Measurements from ENCODE around the gene PJA2. TPM values are rescaled to one million over a fixed set of nuclear protein-coding genes. Genes with fewer than 3 reads are reported as not detected.
A peak's percentile ranks its signal among the peaks of the same experiment; 100 is the strongest.

The PJA2 gene
- total RNA-seq, 5 donors from 2014 or later (not counting 1 experiment from before 2014, with no cell fraction given) = 61.7 to 68.4 (median 63.6) TPM

- Mint-ChIP-seq H3K36me3 (peaks cover 8% of the 10 kb centered on the region), H3K27ac (peak overlapping the region; percentile 99 to 100), H3K27me3 (no peaks in the 10 kb centered on the region), H3K4me1 (peaks cover 31 to 33% (median 32%) of the 10 kb centered on the region in 3 donors), H3K9me3 (peaks cover 8 to 15% (median 14%) of the 10 kb centered on the region in 3 donors), H3K4me3 (peak overlapping the region; percentile 97 to 100 (median 99))
- ChIA-PET POLR2A (no interaction called here), CTCF (no interaction called here)
- DNase-seq = no peak
- no peaks in the 10 kb centered on the region for H3K27me3 ChIP-seq (replicated peaks in 1 of 2; ENCODE audit: control insufficient read depth in 2 of 2, extremely low read depth in 1 of 2, insufficient read depth in 2 of 2, low read length in 1 of 2)
- H3K27ac ChIP-seq (ENCODE audit: low read length) = peak overlapping the region; percentile 91
- H3K36me3 ChIP-seq (ENCODE audit: control insufficient read depth in 2 of 2, extremely low read depth in 1 of 2, insufficient read depth in 1 of 2, low read length in 1 of 2) = no peaks in the 10 kb centered on the region
- peaks cover under 1 to 18% of the 10 kb centered on the region in 2 experiments for H3K4me1 ChIP-seq (ENCODE audit: control insufficient read depth in 1 of 2, extremely low read depth in 1 of 2, insufficient read depth in 2 of 2, low read length in 2 of 2)
- peak overlapping the region; percentile 66 to 84 for H3K4me3 ChIP-seq (ENCODE audit: control insufficient read depth in 1 of 2, extremely low read depth in 1 of 2, low read length in 1 of 2)
- WGBS (ENCODE audit: insufficient coverage) = no CpG with 5 or more reads among the region's 2 CpGs
- ATAC-seq (replicated peaks in 1 of 4) = no peak
- no peaks in the 10 kb centered on the region for H3K9me3 ChIP-seq
These were observed 1.4 kb upstream of the PJA2 start for GRCh38 chr5:109411149-109411514.

- H3K27ac ChIP-seq (ENCODE audit: low read length) = peak overlapping the region; percentile 91
- CTCF ChIA-PET = interaction anchor here in 1 of 2 donors (0.7 to 1.2 kb wide), 2 partner anchors 21 to 278 kb away, joined by 3 to 4 read pairs; no protein-coding TSS in a partner anchor
- H3K36me3 Mint-ChIP-seq = peaks cover 5% of the 10 kb centered on the region
- H3K4me3 Mint-ChIP-seq = peak overlapping the region; percentile 97 to 100 (median 99)
- peaks cover 36 to 39% (median 38%) of the 10 kb centered on the region in 3 donors for H3K4me1 Mint-ChIP-seq
- POLR2A ChIA-PET = interaction anchor here (0.7 to 1.3 kb wide), 5 partner anchors 26 to 511 kb away, joined by 3 to 7 read pairs (median 4); partner anchors contain the start of gene MAN2A1 (in 1 of the 2)
- DNase-seq (peak in 33 of 35 experiments; percentile 8 to 65 (median 23)), ATAC-seq (replicated peaks in 1 of 4) (no peak)
- H3K27me3 Mint-ChIP-seq = no peaks in the 10 kb centered on the region
- H3K4me1 ChIP-seq (ENCODE audit: control insufficient read depth in 1 of 2, extremely low read depth in 1 of 2, insufficient read depth in 2 of 2, low read length in 2 of 2) = peaks cover 5 to 18% of the 10 kb centered on the region in 2 experiments
- H3K27me3 ChIP-seq (replicated peaks in 1 of 2; ENCODE audit: control insufficient read depth in 2 of 2, extremely low read depth in 1 of 2, insufficient read depth in 2 of 2, low read length in 1 of 2) = no peaks in the 10 kb centered on the region
- no peaks in the 10 kb centered on the region for H3K36me3 ChIP-seq (ENCODE audit: control insufficient read depth in 2 of 2, extremely low read depth in 1 of 2, insufficient read depth in 1 of 2, low read length in 1 of 2)
- peak overlapping the region; percentile 66 to 84 for H3K4me3 ChIP-seq (ENCODE audit: control insufficient read depth in 1 of 2, extremely low read depth in 1 of 2, low read length in 1 of 2)
- 0% methylated on average over 15 of the region's 26 CpGs for WGBS (ENCODE audit: insufficient coverage)
- H3K9me3 ChIP-seq = no peaks in the 10 kb centered on the region
- peaks cover 8 to 10% (median 9%) of the 10 kb centered on the region in 3 donors for H3K9me3 Mint-ChIP-seq
- peak overlapping the region; percentile 99 to 100 for H3K27ac Mint-ChIP-seq
These were observed 795 bp upstream of the PJA2 start for GRCh38 chr5:109410389-109411148.

- H3K4me1 Mint-ChIP-seq = peaks cover 47 to 48% (median 48%) of the 10 kb centered on the region in 3 donors
- ChIA-PET POLR2A (interaction anchor here (0.6 to 1.5 kb wide), 9 partner anchors 34 to 680 kb away, joined by 3 to 7 read pairs (median 4); partner anchors contain the start of gene MAN2A1 (in 1 of the 2)), CTCF (interaction anchor here in 1 of 2 donors (0.5 to 1.2 kb wide), 3 partner anchors 19 to 651 kb away, joined by 4 read pairs; no protein-coding TSS in a partner anchor)
- peak; percentile 66 to 91 (median 81) for DNase-seq
- WGBS (ENCODE audit: insufficient coverage) = 0% methylated on average over 47 of the region's 52 CpGs
- peak; percentile 32 to 46 (median 40) for ATAC-seq (replicated peaks in 1 of 4)
- Histone ChIP-seq H3K9me3 (no peaks in the 10 kb centered on the region), H3K27ac (ENCODE audit: low read length) (peak overlapping the region; percentile 91), H3K27me3 (replicated peaks in 1 of 2; ENCODE audit: control insufficient read depth in 2 of 2, extremely low read depth in 1 of 2, insufficient read depth in 2 of 2, low read length in 1 of 2) (no peaks in the 10 kb centered on the region), H3K4me1 (ENCODE audit: control insufficient read depth in 1 of 2, extremely low read depth in 1 of 2, insufficient read depth in 2 of 2, low read length in 2 of 2) (peaks cover 7 to 18% of the 10 kb centered on the region in 2 experiments), H3K4me3 (ENCODE audit: control insufficient read depth in 1 of 2, extremely low read depth in 1 of 2, low read length in 1 of 2) (peak overlapping the region; percentile 66 to 84), H3K36me3 (ENCODE audit: control insufficient read depth in 2 of 2, extremely low read depth in 1 of 2, insufficient read depth in 1 of 2, low read length in 1 of 2) (peaks cover 0 to 3% of the 10 kb centered on the region in 2 donors)
- peak overlapping the region; percentile 97 to 100 (median 99) for H3K4me3 Mint-ChIP-seq
- H3K27me3 Mint-ChIP-seq = no peaks in the 10 kb centered on the region
- peaks cover 3 to 6% (median 4%) of the 10 kb centered on the region in 3 donors for H3K9me3 Mint-ChIP-seq
- H3K36me3 Mint-ChIP-seq = peaks cover 5% of the 10 kb centered on the region
- peak overlapping the region; percentile 99 to 100 for H3K27ac Mint-ChIP-seq
These were observed 557 bp downstream of the PJA2 start for GRCh38 chr5:109408991-109409843.

GRCh38 chr5:109407913-109408312 lies 1.9 kb downstream of the PJA2 start:
- Histone ChIP-seq H3K4me3 (ENCODE audit: control insufficient read depth in 1 of 2, extremely low read depth in 1 of 2, low read length in 1 of 2) (peak overlapping the region; percentile 35 to 66), H3K4me1 (ENCODE audit: control insufficient read depth in 1 of 2, extremely low read depth in 1 of 2, insufficient read depth in 2 of 2, low read length in 2 of 2) (peaks cover 11 to 18% of the 10 kb centered on the region in 2 experiments), H3K36me3 (ENCODE audit: control insufficient read depth in 2 of 2, extremely low read depth in 1 of 2, insufficient read depth in 1 of 2, low read length in 1 of 2) (peaks cover 0 to 6% of the 10 kb centered on the region in 2 donors), H3K27ac (ENCODE audit: low read length) (peak overlapping the region; percentile 91), H3K9me3 (no peaks in the 10 kb centered on the region), H3K27me3 (replicated peaks in 1 of 2; ENCODE audit: control insufficient read depth in 2 of 2, extremely low read depth in 1 of 2, insufficient read depth in 2 of 2, low read length in 1 of 2) (no peaks in the 10 kb centered on the region)
- H3K27ac Mint-ChIP-seq = peak overlapping the region; percentile 85 to 99
- no peaks in the 10 kb centered on the region for H3K9me3 Mint-ChIP-seq
- peaks cover 12% of the 10 kb centered on the region for H3K36me3 Mint-ChIP-seq
- WGBS (ENCODE audit: insufficient coverage) = no CpG with 5 or more reads among the region's 2 CpGs
- no peak for ATAC-seq (replicated peaks in 1 of 4)
- peak overlapping the region; percentile 97 to 100 (median 99) for H3K4me3 Mint-ChIP-seq
- ChIA-PET CTCF (no interaction called here), POLR2A (interaction anchor here in 1 of 2 donors (0.7 kb wide), 1 partner anchor 13 kb away, joined by 5 read pairs; no protein-coding TSS in a partner anchor)
- no peaks in the 10 kb centered on the region for H3K27me3 Mint-ChIP-seq
- DNase-seq = no peak
- peaks cover 55 to 57% (median 56%) of the 10 kb centered on the region in 3 donors for H3K4me1 Mint-ChIP-seq

GRCh38 chr5:109406719-109407118 lies 3.1 kb downstream of the PJA2 start:
- H3K4me3 Mint-ChIP-seq = peak overlapping the region; percentile 31 to 100 (median 97)
- Histone ChIP-seq H3K4me1 (ENCODE audit: control insufficient read depth in 1 of 2, extremely low read depth in 1 of 2, insufficient read depth in 2 of 2, low read length in 2 of 2) (peaks cover 11 to 25% of the 10 kb centered on the region in 2 experiments), H3K36me3 (ENCODE audit: control insufficient read depth in 2 of 2, extremely low read depth in 1 of 2, insufficient read depth in 1 of 2, low read length in 1 of 2) (peaks cover 0 to 6% of the 10 kb centered on the region in 2 donors), H3K9me3 (no peaks in the 10 kb centered on the region), H3K27me3 (replicated peaks in 1 of 2; ENCODE audit: control insufficient read depth in 2 of 2, extremely low read depth in 1 of 2, insufficient read depth in 2 of 2, low read length in 1 of 2) (no peaks in the 10 kb centered on the region), H3K4me3 (ENCODE audit: control insufficient read depth in 1 of 2, extremely low read depth in 1 of 2, low read length in 1 of 2) (no peak overlapping the region), H3K27ac (ENCODE audit: low read length) (no peak overlapping the region)
- POLR2A ChIA-PET = no interaction called here
- no peaks in the 10 kb centered on the region for H3K9me3 Mint-ChIP-seq
- no peaks in the 10 kb centered on the region for H3K27me3 Mint-ChIP-seq
- DNase-seq (no peak), ATAC-seq (replicated peaks in 1 of 4) (no peak)
- CTCF ChIA-PET = no interaction called here
- WGBS (ENCODE audit: insufficient coverage) = no CpG with 5 or more reads among the region's 1 CpG
- H3K27ac Mint-ChIP-seq = peak overlapping the region; percentile 32 to 59
- H3K4me1 Mint-ChIP-seq = peaks cover 65 to 69% (median 66%) of the 10 kb centered on the region in 3 donors
- peaks cover 15% of the 10 kb centered on the region for H3K36me3 Mint-ChIP-seq
